GM12878 (cell line): ENCODE data around the gene APOBEC3H. TPM values are rescaled to one million over a fixed set of nuclear protein-coding genes. Genes with fewer than 3 reads are reported as not detected.
"Not testable (repeated sequence)": the region's sequence is repeated elsewhere in the genome, so short reads cannot be mapped to it uniquely, and the experiment has no call there.

Experiments
- ATAC-seq: fragments of 200-7000 bp; cut with Tn5 transposase; 3 replicates; pipeline ENCODE4 v1.9.1; 2020; ENCODE audit warnings: mild to moderate bottlenecking, moderate library complexity
- BruUV-seq: library from RNA; stranded (reverse); fragments of 400-500 nt; replicated peaks from 2 replicates; lab custom pipeline; 2021; lab: Mats Ljungman, UMichigan
- CTCF ChIA-PET: fragments of 300-600 bp; sonication (Branson Sonifier 250); formaldehyde crosslinking; extraction: SDS; loops from one replicate; lab custom pipeline; 2021; ENCODE audit warnings: inconsistent platforms; lab: Yijun Ruan, JAX
- POLR2A ChIA-PET: fragments of 350-600 bp; formaldehyde crosslinking; extraction: SDS; loops from one replicate; lab custom pipeline; 2021; ENCODE audit warnings: inconsistent platforms; lab: Charles Lee
- RAD21 ChIA-PET: fragments of 300-600 bp; sonication (Branson Sonifier 250); formaldehyde crosslinking; loops from one replicate; lab custom pipeline; 2023; ENCODE audit warnings: antibody characterized with exemption; ENCODE audit not compliant: unreplicated experiment; lab: Charles Lee
- SMC1A ChIA-PET: fragments of 300-600 bp; sonication (Branson Sonifier 250); formaldehyde crosslinking; loops from one replicate; lab custom pipeline; 2023; ENCODE audit not compliant: unreplicated experiment, uncharacterized antibody; lab: Charles Lee
- DNase-seq: peaks from one replicate; pipeline ENCODE4 v3.0.0-alpha.2; 2011; ENCODE audit warnings: low read depth, low spot score
- FAIRE-seq: peaks from 3 replicates; lab custom pipeline; 2011; peaks lifted over from hg19 to GRCh38; lab: Jason Lieb, UNC
- H2AFZ ChIP-seq: 2 replicates; pipeline ENCODE4 v1.6.0; 2011; ENCODE audit warnings: low read depth, low read length, control low read depth; ENCODE audit not compliant: control insufficient read depth
- H3K27ac ChIP-seq: 2 replicates; pipeline ENCODE4 v1.5.1; 2011; ENCODE audit warnings: control low read depth; ENCODE audit not compliant: control insufficient read depth, insufficient read depth
- H3K27me3 ChIP-seq, 2 experiments: replicated peaks in 1 of 2; 2 replicates each; pipeline versions ENCODE4 v1.6.0 to v1.6.1; 2011; ENCODE audit warnings: low read length in 1 of 2; ENCODE audit not compliant: control insufficient read depth in 2 of 2, insufficient read depth in 2 of 2
- H3K36me3 ChIP-seq, 2 experiments: 2 replicates each; pipeline ENCODE4 v1.5.1; 2011; ENCODE audit warnings: low read length in 1 of 2; ENCODE audit not compliant: control insufficient read depth in 2 of 2, insufficient read depth in 2 of 2
- H3K4me1 ChIP-seq: 2 replicates; pipeline ENCODE4 v1.6.1; 2011; ENCODE audit warnings: mild to moderate bottlenecking, low read length, moderate library complexity, mixed read lengths; ENCODE audit not compliant: control insufficient read depth, insufficient read depth
- H3K4me2 ChIP-seq: 2 replicates; pipeline ENCODE4 v1.6.0; 2011; ENCODE audit warnings: control low read depth; ENCODE audit not compliant: control insufficient read depth, insufficient read depth
- H3K4me3 ChIP-seq: fragments of 200-600 bp; sonication (generic); 2 replicates; pipeline ENCODE4 v1.5.1; 2016
- H3K79me2 ChIP-seq: 2 replicates; pipeline ENCODE4 v1.6.0; 2011; ENCODE audit warnings: low read length; ENCODE audit not compliant: control insufficient read depth, insufficient read depth
- H3K9ac ChIP-seq: 2 replicates; pipeline ENCODE4 v1.8.0; 2011; ENCODE audit warnings: low read length, control low read depth, mixed read lengths; ENCODE audit not compliant: control insufficient read depth, insufficient read depth
- H3K9me3 ChIP-seq: replicated peaks from 3 replicates; pipeline ENCODE4 v1.5.1; 2011; ENCODE audit warnings: mild to moderate bottlenecking, low read length; ENCODE audit not compliant: control insufficient read depth, insufficient read depth
- H4K20me1 ChIP-seq: 2 replicates; pipeline ENCODE4 v1.6.0; 2011; ENCODE audit not compliant: control insufficient read depth, insufficient read depth
- ATF7 ChIP-seq: fragments of 450-650 bp; IDR thresholded peaks from 2 replicates; pipeline ENCODE4 v1.6.1; 2016; ENCODE audit warnings: low read depth, mild to moderate bottlenecking
- CBX5 ChIP-seq: sonication (generic); IDR thresholded peaks from 2 replicates; pipeline ENCODE4 v1.6.1; 2016; ENCODE audit warnings: low read depth, moderate library complexity, mild to moderate bottlenecking, inconsistent platforms
- HCFC1 ChIP-seq: fragments of 150-350 bp; IDR thresholded peaks from 2 replicates; pipeline ENCODE4 v1.6.1; 2014; ENCODE audit warnings: low read length
- IRF4 ChIP-seq: IDR thresholded peaks from 2 replicates; pipeline ENCODE4 v1.6.1; 2011; ENCODE audit warnings: low read depth, low read length
- LARP7 ChIP-seq: fragments of 450-650 bp; IDR thresholded peaks from 2 replicates; pipeline ENCODE4 v1.6.1; 2017; ENCODE audit warnings: mild to moderate bottlenecking
- NBN ChIP-seq: fragments of 450-650 bp; IDR thresholded peaks from 2 replicates; pipeline ENCODE4 v1.6.1; 2016
- NR2C2 ChIP-seq: IDR thresholded peaks from 2 replicates; pipeline ENCODE4 v1.6.1; 2011; ENCODE audit warnings: borderline replicate concordance, low read depth; ENCODE audit not compliant: control insufficient read depth, insufficient read length
- PAX8 ChIP-seq: fragments of 450-650 bp; IDR thresholded peaks from 2 replicates; pipeline ENCODE4 v1.6.1; 2017; ENCODE audit warnings: mild to moderate bottlenecking, moderate library complexity
- POLR2AphosphoS5 ChIP-seq: IDR thresholded peaks from 2 replicates; pipeline ENCODE4 v1.6.1; 2011; ENCODE audit warnings: mild to moderate bottlenecking, low read length, inconsistent platforms
- RB1 ChIP-seq: fragments of 450-650 bp; formaldehyde crosslinking; IDR thresholded peaks from 2 replicates; pipeline ENCODE4 v1.6.1; 2017; ENCODE audit warnings: mild to moderate bottlenecking, borderline replicate concordance
- RFX5 ChIP-seq: IDR thresholded peaks from 2 replicates; pipeline ENCODE4 v1.6.1; 2011; ENCODE audit warnings: low read depth, low read length, improper control_type of control experiment
- TARDBP ChIP-seq: IDR thresholded peaks from 2 replicates; pipeline ENCODE4 v1.6.1; 2016; ENCODE audit warnings: borderline replicate concordance
- WGBS: methylation state at CpG from one replicate; pipeline ENCODE4 v1.1.6; 2016; ENCODE audit warnings: low lambda C conversion rate; ENCODE audit not compliant: insufficient replicate concordance, insufficient coverage; ENCODE audit errors: missing lambda C conversion rate; 5-methylcytosine and 5-hydroxymethylcytosine counted together
- in situ Hi-C: fragments of 300-500 bp; cut with MboI; formaldehyde crosslinking; loops from 9 replicates; pipeline ENCODE4 v1.14.3; 2018; ENCODE audit warnings: mixed read lengths
- intact Hi-C: fragments of 100-400 bp; cut with micrococcal nuclease; formaldehyde crosslinking; loops from one replicate; pipeline ENCODE4 v1.14.2; 2022; ENCODE audit not compliant: unreplicated experiment
- polyA plus RNA-seq, 11 experiments: library from polyadenylated mRNA; depleted of rRNA in 4 of 11; unstranded in 6 of 11; stranded (reverse) in 5 of 11; fragments of >200 nt; fragmentation: Nextera tagmentation in 4 of 11; fragmentation: Illumina TruSeq in 1 of 11; extraction: Ambion mirVana in 4 of 11; extraction: Trizol in 1 of 11; gene quantifications; 1 replicate in 1 of 11; 2 replicates in 10 of 11; pipeline versions ENCODE4 v1.2.1 to v1.2.3, GENCODE V29; 2011 to 2016; ENCODE audit warnings: inconsistent platforms in 2 of 11, missing spikeins in 2 of 11, low read depth in 1 of 11
- total RNA-seq, 4 experiments: library from RNA; depleted of rRNA in 3 of 4; stranded (reverse); fragments of >200 nt in 3 of 4; fragmentation: Illumina TruSeq in 1 of 4; extraction: Trizol in 1 of 4; gene quantifications; 2 replicates each; pipeline versions ENCODE4 v1.2.1 to v1.2.3, GENCODE V29; 2013 to 2021

APOBEC3H gene
- total and polyA plus RNA-seq, 10 of the 15 experiments (the other 5 are each of a cell fraction or from before 2014, with no cell fraction given), result 7.5 to 23.0 (median 14.8) TPM

DNA sequence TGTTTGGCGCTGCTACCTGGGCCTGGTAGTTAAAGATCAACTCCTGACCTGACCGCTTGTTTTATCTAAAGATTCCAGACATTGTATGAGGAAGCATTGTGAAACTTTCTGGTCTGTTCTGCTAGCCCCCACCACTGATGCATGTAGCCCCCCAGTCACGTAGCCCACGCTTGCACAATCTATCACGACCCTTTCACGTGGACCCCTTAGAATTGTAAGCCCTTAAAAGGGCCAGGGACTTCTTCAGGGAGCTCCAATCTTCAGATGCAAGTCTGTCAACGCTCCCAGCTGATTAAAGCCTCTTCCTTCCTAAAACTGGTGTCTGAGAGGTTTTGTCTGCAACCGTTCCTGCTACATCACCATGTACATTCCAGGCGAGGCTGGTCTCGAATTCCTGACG is 41.4 kb upstream of the APOBEC3H start:
- 88% methylated on average over 11 of the region's 11 CpGs for WGBS
- intact Hi-C loops (no loop called here), in situ Hi-C loops (no loop called here)
- ChIA-PET RAD21 (no interaction called here), POLR2A (no interaction called here), CTCF (no interaction called here), SMC1A (no interaction called here)
- no peak overlapping the region for H3K4me2 ChIP-seq
- BruUV-seq, result no TSS peak
- H2AFZ ChIP-seq, result no peak overlapping the region
- ATAC-seq (no peak), FAIRE-seq (no peak), DNase-seq (no peak)
- no peak overlapping the region for H3K4me3 ChIP-seq
- H3K9me3 ChIP-seq, result peaks cover 5% of the 10 kb centered on the region; the same call in 1 of the 3 replicates
- no peak overlapping the region for H3K9ac ChIP-seq
- H4K20me1 ChIP-seq, result no peaks in the 10 kb centered on the region
- peaks cover 6% of the 10 kb centered on the region for H3K4me1 ChIP-seq
- no peaks in the 10 kb centered on the region for H3K27me3 ChIP-seq
- H3K36me3 ChIP-seq, result no peaks in the 10 kb centered on the region
- H3K79me2 ChIP-seq, result no peaks in the 10 kb centered on the region
- no peak overlapping the region for H3K27ac ChIP-seq
- no peak for TF ChIP-seq HCFC1
- TF ChIP-seq NBN, result no peak
- no peak for TF ChIP-seq POLR2AphosphoS5
- no peak for TF ChIP-seq ATF7
- TF ChIP-seq IRF4, result no peak
- no peak for TF ChIP-seq CBX5
- TF ChIP-seq NR2C2, result no peak
- TF ChIP-seq TARDBP, result no peak
- no peak for TF ChIP-seq RB1
- no peak for TF ChIP-seq LARP7
- no peak for TF ChIP-seq RFX5
- no peak for TF ChIP-seq PAX8

DNA sequence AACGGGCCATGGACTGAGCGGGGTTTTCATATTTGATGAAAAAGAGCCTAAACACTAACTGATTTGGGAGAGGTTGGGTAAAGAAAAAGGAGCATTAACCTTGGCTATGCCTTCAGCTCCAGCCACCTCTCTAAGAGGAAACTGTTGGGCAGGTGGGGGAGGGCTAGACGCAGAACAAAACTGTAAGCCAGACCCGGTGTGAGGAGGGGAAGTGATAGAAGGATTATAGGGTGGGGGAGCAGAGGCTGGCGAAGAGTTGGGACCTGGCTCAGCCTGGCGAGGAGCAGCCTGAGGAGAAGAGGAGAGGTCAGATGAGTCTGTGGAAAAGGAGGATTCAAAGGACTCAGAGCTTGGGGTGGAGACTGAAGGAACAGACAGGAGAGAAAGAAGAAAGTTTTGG is 35.8 kb upstream of the APOBEC3H start:
- H3K9ac ChIP-seq, H4K20me1 ChIP-seq, BruUV-seq, H3K4me3 ChIP-seq, in situ Hi-C loops, FAIRE-seq, H3K36me3 ChIP-seq, intact Hi-C loops, ATAC-seq, DNase-seq, RAD21 ChIA-PET, H3K27me3 ChIP-seq, SMC1A ChIA-PET, H3K9me3 ChIP-seq, H3K79me2 ChIP-seq, CTCF ChIA-PET: not testable (repeated sequence)
- H2AFZ ChIP-seq, result peak overlapping the region; percentile 20
- WGBS, result 84% methylated on average over 6 of the region's 6 CpGs
- POLR2A ChIA-PET, result interaction anchor here (0.6 kb wide), 1 partner anchor 38 kb away, joined by 4 read pairs; no protein-coding TSS in a partner anchor
- peaks cover 27% of the 10 kb centered on the region for H3K4me1 ChIP-seq
- H3K4me2 ChIP-seq, result peak overlapping the region; percentile 1; the same call in 1 of the 2 replicates
- H3K27ac ChIP-seq, result peak overlapping the region; percentile 4; the same call in 1 of the 2 replicates

DNA sequence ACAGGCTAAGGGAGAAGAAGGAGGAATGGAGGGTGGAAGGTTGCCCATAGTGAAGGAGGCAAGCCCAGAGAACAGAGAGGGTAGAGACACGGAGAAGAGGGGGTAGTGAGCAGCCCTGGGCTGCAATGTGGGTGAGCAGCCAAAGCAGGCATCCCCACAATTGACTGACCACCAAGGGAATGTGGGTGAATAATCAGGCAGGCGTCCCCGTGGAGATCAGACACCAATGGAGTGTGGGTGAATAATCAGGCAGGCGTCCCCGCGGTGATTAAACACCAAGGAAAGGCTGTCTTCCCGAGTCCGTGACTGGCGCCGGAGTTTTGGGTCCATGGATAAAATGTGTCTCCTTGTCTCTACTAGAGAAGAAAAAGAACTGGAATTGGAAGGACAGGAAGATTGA is 35.1 kb upstream of the APOBEC3H start:
- H3K36me3 ChIP-seq, FAIRE-seq, H2AFZ ChIP-seq, in situ Hi-C loops, ATAC-seq, H3K79me2 ChIP-seq, H3K4me2 ChIP-seq, intact Hi-C loops, H4K20me1 ChIP-seq, H3K4me3 ChIP-seq, BruUV-seq, H3K9ac ChIP-seq, RAD21 ChIA-PET, H3K27me3 ChIP-seq, H3K9me3 ChIP-seq, H3K27ac ChIP-seq, CTCF ChIA-PET, SMC1A ChIA-PET, DNase-seq: not testable (repeated sequence)
- WGBS, result 92% methylated on average over 10 of the region's 10 CpGs
- POLR2A ChIA-PET, result interaction anchor here (0.6 kb wide), 1 partner anchor 37 kb away, joined by 4 read pairs; no protein-coding TSS in a partner anchor
- H3K4me1 ChIP-seq, result peaks cover 27% of the 10 kb centered on the region
